Dedifferentiated amniotic fluid mesenchymal stem cell (primary cell): Measurements from ENCODE around the gene NOS2.
"Not testable (repeated sequence)": the region's sequence is repeated elsewhere in the genome, so short reads cannot be mapped to it uniquely, and the experiment has no call there.

ENCODE experiments used
- DNase-seq: peaks from one replicate; pipeline ENCODE4 v3.0.0-alpha.2; 2016; ENCODE audit errors: extremely low spot score

Gene NOS2

GRCh38 chr17:27755706-27756466, 44.4 kb downstream of the NOS2 start:
- DNase-seq = no peak

GRCh38 chr17:27754549-27754948, 45.8 kb downstream of the NOS2 start:
- no peak for DNase-seq

GRCh38 chr17:27753726-27754125, 46.6 kb downstream of the NOS2 start:
- not testable (repeated sequence) for DNase-seq

GRCh38 chr17:27752831-27753619, 47.3 kb downstream of the NOS2 start:
- DNase-seq = not testable (repeated sequence)

- DNase-seq = no peak
Measured at GRCh38 chr17:27751622-27752490, 48.5 kb downstream of the NOS2 start.

GRCh38 chr17:27751166-27751565, 49.2 kb downstream of the NOS2 start:
- DNase-seq = no peak

GRCh38 chr17:27749562-27750150, 50.7 kb downstream of the NOS2 start:
- DNase-seq = not testable (repeated sequence)

GRCh38 chr17:27748360-27748825, 51.9 kb downstream of the NOS2 start:
- no peak for DNase-seq

GRCh38 chr17:27747462-27748359, 52.6 kb downstream of the NOS2 start:
- no peak for DNase-seq

- no peak for DNase-seq
Measured at GRCh38 chr17:27746881-27747280, 53.4 kb downstream of the NOS2 start.

- DNase-seq = not testable (repeated sequence)
Measured at GRCh38 chr17:27746320-27746719, 54.0 kb downstream of the NOS2 start.

GRCh38 chr17:27745207-27745830, 55.0 kb downstream of the NOS2 start:
- not testable (repeated sequence) for DNase-seq

GRCh38 chr17:27743281-27743885, 56.9 kb downstream of the NOS2 start:
- no peak for DNase-seq

- no peak for DNase-seq
Measured at GRCh38 chr17:27741971-27742575, 58.3 kb downstream of the NOS2 start.

GRCh38 chr17:27741361-27741861, 58.9 kb downstream of the NOS2 start:
- no peak for DNase-seq

GRCh38 chr17:27740541-27740940, 59.8 kb downstream of the NOS2 start:
- DNase-seq = not testable (repeated sequence)

- DNase-seq = no peak
Measured at GRCh38 chr17:27733773-27734172, 66.6 kb downstream of the NOS2 start.

GRCh38 chr17:27732746-27733145, 67.6 kb downstream of the NOS2 start:
- not testable (repeated sequence) for DNase-seq

- not testable (repeated sequence) for DNase-seq
Measured at GRCh38 chr17:27725982-27726381, 74.3 kb downstream of the NOS2 start.
